Stimulated activated CD8-positive, alpha-beta memory T cell treated with anti-CD3 and anti-CD28 coated beads, Interleukin-4, amount 100 ng/mL, for 48 hours (primary cell): ENCODE data around the gene STX19.
A peak's percentile ranks its signal among the peaks of the same experiment; 100 is the strongest.
"Not testable (repeated sequence)": the region's sequence is repeated elsewhere in the genome, so short reads cannot be mapped to it uniquely, and the experiment has no call there.

Experiments used
- DNase-seq: peaks from one replicate; pipeline ENCODE4 v3.0.0-alpha.2; 2020

Gene STX19

GRCh38 chr3:94028093-94028837, at the start of gene STX19:
Gene STX19 (minus strand): TSS chr3:94028597. CDS start chr3:94015269, 13,328 bp downstream.
- DNase-seq: no peak

- no peak for DNase-seq
Observed at GRCh38 chr3:94076055-94076454, 47.7 kb upstream of the STX19 start.

GRCh38 chr3:94071713-94072284, 43.4 kb upstream of the STX19 start:
- DNase-seq: no peak

GRCh38 chr3:94070341-94070911, 42.0 kb upstream of the STX19 start:
- no peak for DNase-seq

- no peak for DNase-seq
Observed at GRCh38 chr3:94069194-94069813, 40.9 kb upstream of the STX19 start.

GRCh38 chr3:94066506-94067500, 38.4 kb upstream of the STX19 start:
- no peak for DNase-seq

- DNase-seq: no peak
Observed at GRCh38 chr3:94065819-94066480, 37.6 kb upstream of the STX19 start.

- DNase-seq: no peak
Observed at GRCh38 chr3:94065122-94065521, 36.7 kb upstream of the STX19 start.

- no peak for DNase-seq
Observed at GRCh38 chr3:94064243-94064860, 36.0 kb upstream of the STX19 start.

GRCh38 chr3:94063496-94064119, 35.2 kb upstream of the STX19 start:
- peak; percentile 27 for DNase-seq

GRCh38 chr3:94062513-94063404, 34.4 kb upstream of the STX19 start, which contains the start of the genes DHFR2 and NSUN3:
Gene DHFR2 (minus strand): TSS chr3:94062916. CDS start chr3:94061511, 1,405 bp downstream.
Gene NSUN3 (plus strand): TSS chr3:94063061. CDS start chr3:94063127, 66 bp downstream.
- DNase-seq: peak; percentile 83

- no peak for DNase-seq
Observed at GRCh38 chr3:94061297-94061696, 32.9 kb upstream of the STX19 start.

GRCh38 chr3:94050546-94050945, 22.1 kb upstream of the STX19 start:
- no peak for DNase-seq

- no peak for DNase-seq
Observed at GRCh38 chr3:94049267-94049666, 20.9 kb upstream of the STX19 start.

GRCh38 chr3:94046533-94046932, 18.1 kb upstream of the STX19 start:
- no peak for DNase-seq

GRCh38 chr3:94044100-94044936, 15.9 kb upstream of the STX19 start:
- not testable (repeated sequence) for DNase-seq

- DNase-seq: no peak
Observed at GRCh38 chr3:94043285-94043684, 14.9 kb upstream of the STX19 start.

- no peak for DNase-seq
Observed at GRCh38 chr3:94036909-94037507, 8.6 kb upstream of the STX19 start.
